K562 (cell line): ENCODE measurements around the gene POC1B. TPM values are rescaled to one million over a fixed set of nuclear protein-coding genes. Genes with fewer than 3 reads are reported as not detected.

Experiments used
- ATAC-seq: fragments of 200-7000 bp; cut with Tn5 transposase; 3 replicates; pipeline ENCODE4 v1.9.1; 2020; ENCODE audit warnings: moderate library complexity
- BruUV-seq: library from RNA; stranded (reverse); fragments of 400-500 nt; replicated peaks from 2 replicates; lab custom pipeline; 2021; lab: Mats Ljungman, UMichigan
- CTCF ChIA-PET: fragments of 300-600 bp; formaldehyde crosslinking; extraction: SDS; loops from one replicate; lab custom pipeline; 2021; ENCODE audit warnings: low intra/inter-chr PET ratio; lab: Yijun Ruan, JAX
- POLR2A ChIA-PET: fragments of 300-600, 350-650 bp; sonication (Branson Sonifier 250); formaldehyde crosslinking; extraction: SDS; loops from one replicate; lab custom pipeline; 2021; ENCODE audit warnings: antibody characterized with exemption, inconsistent platforms; lab: Yijun Ruan, JAX
- DNase-seq, 4 experiments: peaks; one replicate each; pipeline versions ENCODE4 v3.0.0 to v3.0.0-alpha.2; 2011 to 2018; ENCODE audit warnings: low spot score in 3 of 4, mixed read lengths in 3 of 4; ENCODE audit errors: extremely low read depth in 1 of 4
- FAIRE-seq: peaks from 2 replicates; lab custom pipeline; 2011; peaks lifted over from hg19 to GRCh38; lab: Jason Lieb, UNC
- H2AFZ ChIP-seq: 2 replicates; pipeline ENCODE4 v1.6.0; 2011; ENCODE audit warnings: low read depth, low read length, control low read depth, inconsistent platforms
- H3K27ac ChIP-seq: fragments of 200-600 bp; 3 replicates; pipeline ENCODE4 v1.8.0; 2011; ENCODE audit warnings: low read depth, mild to moderate bottlenecking, control low read depth, inconsistent platforms, low read length, moderate library complexity, mixed read lengths; ENCODE audit errors: extremely low read depth
- H3K27me3 ChIP-seq, 2 experiments: fragments of 300-600 bp in 1 of 2; 2 replicates in 1 of 2; 3 replicates in 1 of 2; pipeline versions ENCODE4 v1.6.0 to v1.8.0; 2011; ENCODE audit warnings: inconsistent platforms in 2 of 2, low read length in 2 of 2, mild to moderate bottlenecking in 1 of 2, mixed read lengths in 1 of 2, moderate library complexity in 1 of 2; ENCODE audit not compliant: control insufficient read depth in 2 of 2, insufficient read depth in 2 of 2
- H3K36me3 ChIP-seq: fragments of 300-600 bp; 3 replicates; pipeline ENCODE4 v1.8.0; 2011; ENCODE audit warnings: mild to moderate bottlenecking, low read length, inconsistent platforms; ENCODE audit not compliant: control insufficient read depth, insufficient read depth
- H3K4me1 ChIP-seq, 2 experiments: fragments of 200-600 bp in 1 of 2; replicated peaks in 1 of 2; 2 replicates in 1 of 2; 3 replicates in 1 of 2; pipeline versions ENCODE4 v1.5.1 to v1.8.0; 2011; ENCODE audit warnings: inconsistent platforms in 2 of 2, low read length in 2 of 2, mild to moderate bottlenecking in 1 of 2, mixed read lengths in 1 of 2, moderate library complexity in 1 of 2; ENCODE audit not compliant: control insufficient read depth in 2 of 2, insufficient read depth in 2 of 2
- H3K4me2 ChIP-seq: 2 replicates; pipeline ENCODE4 v1.6.1; 2011; ENCODE audit warnings: low read length, control low read depth, inconsistent platforms, mixed read lengths; ENCODE audit not compliant: insufficient read depth
- H3K4me3 ChIP-seq: fragments of 200-600 bp; sonication (generic), shearing (Covaris generic); 2 replicates; pipeline ENCODE4 v1.5.1; 2016; ENCODE audit warnings: control low read depth, inconsistent platforms
- H3K79me2 ChIP-seq: fragments of 200-600 bp; 3 replicates; pipeline ENCODE4 v1.8.0; 2011; ENCODE audit warnings: low read length, inconsistent platforms; ENCODE audit not compliant: control insufficient read depth, insufficient read depth
- H3K9ac ChIP-seq, 2 experiments: 2 replicates each; pipeline versions ENCODE4 v1.6.0 to v1.6.1; 2011; ENCODE audit warnings: low read depth in 2 of 2, low read length in 2 of 2, control low read depth in 1 of 2, inconsistent platforms in 1 of 2, mild to moderate bottlenecking in 1 of 2, mixed read lengths in 1 of 2; ENCODE audit not compliant: insufficient read depth in 1 of 2
- H3K9me1 ChIP-seq: one replicate; pipeline ENCODE4 v1.6.0; 2011; ENCODE audit warnings: inconsistent platforms, mild to moderate bottlenecking, low read length, moderate library complexity; ENCODE audit not compliant: control insufficient read depth, insufficient read depth
- H3K9me3 ChIP-seq: replicated peaks from 2 replicates; pipeline ENCODE4 v1.5.1; 2011; ENCODE audit warnings: low read depth, low read length, inconsistent platforms; ENCODE audit not compliant: control insufficient read depth, insufficient read depth
- H4K20me1 ChIP-seq: replicated peaks from 2 replicates; pipeline ENCODE4 v1.6.1; 2011; ENCODE audit warnings: low read length, inconsistent platforms, mixed read lengths; ENCODE audit not compliant: control insufficient read depth, insufficient read depth
- CHD1 ChIP-seq: fragments of 200-600 bp; sonication (generic); IDR thresholded peaks from one replicate; pipeline ENCODE4 v1.6.1; 2012; ENCODE audit warnings: mild to moderate bottlenecking, moderate library complexity, low read length, inconsistent platforms
- CXXC5 ChIP-seq: fragments of 250-450 bp; sonication (Bioruptor Pico); IDR thresholded peaks from 2 replicates; pipeline ENCODE4 v1.8.0; 2022; ENCODE audit warnings: inconsistent platforms, mild to moderate bottlenecking, moderate library complexity
- DMBX1 ChIP-seq: fragments of 250-450 bp; sonication (Bioruptor Pico); IDR thresholded peaks from 2 replicates; pipeline ENCODE4 v1.8.0; 2022; ENCODE audit warnings: inconsistent platforms, mild to moderate bottlenecking, moderate library complexity, borderline replicate concordance
- ETS2 ChIP-seq: IDR thresholded peaks from 2 replicates; pipeline ENCODE4 v1.6.1; 2016; ENCODE audit warnings: borderline replicate concordance, missing genetic modification characterization, mild to moderate bottlenecking, moderate library complexity, missing compliant biosample characterization; ENCODE audit not compliant: poor library complexity, severe bottlenecking
- HDAC1 ChIP-seq, 2 experiments: fragments of 450-650 bp; IDR thresholded peaks; 2 replicates each; pipeline ENCODE4 v1.6.1; 2016 to 2017; ENCODE audit warnings: inconsistent platforms in 1 of 2, mild to moderate bottlenecking in 1 of 2, moderate library complexity in 1 of 2
- HIVEP1 ChIP-seq: fragments of 250-450 bp; sonication (Bioruptor Pico); IDR thresholded peaks from 2 replicates; pipeline ENCODE4 v1.4.0; 2020; ENCODE audit warnings: mild to moderate bottlenecking
- KAT2B ChIP-seq: IDR thresholded peaks from one replicate; pipeline ENCODE4 v1.6.1; 2012; ENCODE audit warnings: low read depth, mild to moderate bottlenecking, control low read depth, inconsistent platforms, low read length, moderate library complexity
- KDM1A ChIP-seq, 2 experiments: fragments of 450-650 bp; IDR thresholded peaks; 2 replicates each; pipeline ENCODE4 v1.6.1; 2016; ENCODE audit warnings: mild to moderate bottlenecking in 2 of 2
- MAZ ChIP-seq, 2 experiments: fragments of 450-650 bp in 1 of 2; sonication (generic) in 1 of 2; formaldehyde crosslinking; IDR thresholded peaks in 1 of 2; conservative IDR thresholded peaks in 1 of 2; 2 replicates each; pipeline versions ENCODE4 v1.4.0 to v1.5.0; 2020; ENCODE audit warnings: mild to moderate bottlenecking in 1 of 2, missing genetic modification reagents in 1 of 2
- MCM2 ChIP-seq: fragments of 450-650 bp; IDR thresholded peaks from 2 replicates; pipeline ENCODE4 v1.6.1; 2017; ENCODE audit warnings: low read depth, mild to moderate bottlenecking
- RBM34 ChIP-seq: fragments of 200-400 bp; formaldehyde crosslinking; IDR thresholded peaks from 2 replicates; pipeline ENCODE4 v1.6.1; 2018; ENCODE audit warnings: low read length, borderline replicate concordance; ENCODE audit not compliant: insufficient read depth
- SMAD3 ChIP-seq: fragments of 450-650 bp; formaldehyde crosslinking; conservative IDR thresholded peaks from 2 replicates; pipeline ENCODE4 v1.4.0; 2020; ENCODE audit warnings: mild to moderate bottlenecking
- SNIP1 ChIP-seq: fragments of 450-650 bp; IDR thresholded peaks from 2 replicates; pipeline ENCODE4 v1.7.1; 2017; ENCODE audit warnings: low read depth, mild to moderate bottlenecking
- TCF3 ChIP-seq: sonication (generic); formaldehyde crosslinking; IDR thresholded peaks from 2 replicates; pipeline ENCODE4 v1.4.0; 2020; ENCODE audit warnings: mild to moderate bottlenecking, missing genetic modification reagents
- XRCC4 ChIP-seq: IDR thresholded peaks from one replicate; pipeline ENCODE4 v1.6.1; 2011; ENCODE audit not compliant: insufficient read depth, insufficient read length; ENCODE audit errors: extremely low read depth
- YY1 ChIP-seq, 3 experiments: IDR thresholded peaks; 2 replicates each; pipeline ENCODE4 v1.6.1; 2011; ENCODE audit warnings: low read length in 2 of 3, mild to moderate bottlenecking in 2 of 3, moderate library complexity in 2 of 3, borderline replicate concordance in 1 of 3, control low read depth in 1 of 3, low read depth in 1 of 3; ENCODE audit not compliant: insufficient read depth in 3 of 3, insufficient replicate concordance in 2 of 3, control insufficient read depth in 1 of 3, insufficient read length in 1 of 3; ENCODE audit errors: extremely low read depth in 1 of 3
- ZNF717 ChIP-seq: fragments of 250-450 bp; sonication (Bioruptor Pico); IDR thresholded peaks from 2 replicates; pipeline ENCODE4 v1.5.0; 2021
- WGBS: fragments of 100-300 bp; shearing (Covaris generic); methylation state at CpG from one replicate; pipeline ENCODE4 v1.1.6; 2016; ENCODE audit warnings: low coverage, mixed read lengths; ENCODE audit not compliant: insufficient coverage; ENCODE audit errors: missing lambda C conversion rate; 5-methylcytosine and 5-hydroxymethylcytosine counted together
- in situ Hi-C: fragments of 300-500 bp; cut with MboI; formaldehyde crosslinking; loops from 4 replicates; pipeline ENCODE4 v1.15.0; 2018; ENCODE audit warnings: inconsistent platforms, mixed read lengths
- intact Hi-C: fragments of 100-400 bp; cut with micrococcal nuclease; formaldehyde crosslinking; loops from 2 replicates; pipeline ENCODE4 v1.14.2; 2022
- polyA plus RNA-seq, 8 experiments: library from polyadenylated mRNA; depleted of rRNA in 4 of 8; stranded (reverse) in 5 of 8; unstranded in 3 of 8; fragments of >200 nt; fragmentation: Nextera tagmentation in 2 of 8; fragmentation: Illumina TruSeq in 1 of 8; extraction: Ambion mirVana in 2 of 8; extraction: Trizol in 1 of 8; gene quantifications; 2 replicates each; pipeline versions ENCODE4 v1.2.1 to v1.2.3, GENCODE V29; 2011 to 2014; ENCODE audit warnings: inconsistent platforms in 1 of 8, missing spikeins in 1 of 8
- total RNA-seq, 7 experiments: library from RNA; depleted of rRNA in 6 of 7; stranded (reverse); fragments of >200 nt in 6 of 7; fragmentation: Illumina TruSeq in 2 of 7; extraction: Trizol in 2 of 7; gene quantifications; 2 replicates each; pipeline versions ENCODE4 v1.2.1 to v1.2.3, GENCODE V29; 2011 to 2021; ENCODE audit warnings: low replicate concordance in 1 of 7
- TF ChIP-seq, protein P1 (sequence below): fragments of 250-450 bp; sonication (Bioruptor Pico); IDR thresholded peaks from 2 replicates; pipeline ENCODE4 v1.5.0; 2021
- TF ChIP-seq, protein P2 (sequence below): fragments of 250-450 bp; sonication (Bioruptor Pico); IDR thresholded peaks from 2 replicates; pipeline ENCODE4 v1.8.0; 2021; ENCODE audit warnings: mild to moderate bottlenecking, moderate library complexity

The POC1B gene
- total and polyA plus RNA-seq, 9 of the 15 experiments (the other 6 are each of a cell fraction or from before 2014, with no cell fraction given): 4.5 to 16.1 (median 10.4) TPM

DNA sequence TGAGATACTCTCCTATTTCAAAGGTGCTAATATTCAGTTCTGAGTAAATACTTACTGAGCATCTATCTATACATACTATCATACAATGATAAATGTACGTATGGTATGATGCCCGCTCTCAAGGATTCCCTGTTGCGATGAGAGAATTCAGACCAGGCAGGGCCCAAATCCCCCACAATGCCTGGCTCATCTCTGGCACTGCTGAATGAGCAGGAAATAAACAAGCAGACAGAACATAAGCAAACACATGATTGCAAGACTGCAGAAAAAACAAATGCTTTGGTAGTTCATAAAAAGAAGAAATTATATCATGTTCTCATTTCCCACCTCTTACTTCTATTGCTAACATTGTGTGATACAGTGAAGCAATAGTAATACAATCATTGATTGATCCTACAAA, 96.3 kb downstream of the POC1B start (continued):
- TF ChIP-seq KAT2B (no peak), ZNF717 (CRISPR knock-in tag) (no peak), MCM2 (no peak), ETS2 (tag) (no peak), SNIP1 (no peak), DMBX1 (no peak)

DNA sequence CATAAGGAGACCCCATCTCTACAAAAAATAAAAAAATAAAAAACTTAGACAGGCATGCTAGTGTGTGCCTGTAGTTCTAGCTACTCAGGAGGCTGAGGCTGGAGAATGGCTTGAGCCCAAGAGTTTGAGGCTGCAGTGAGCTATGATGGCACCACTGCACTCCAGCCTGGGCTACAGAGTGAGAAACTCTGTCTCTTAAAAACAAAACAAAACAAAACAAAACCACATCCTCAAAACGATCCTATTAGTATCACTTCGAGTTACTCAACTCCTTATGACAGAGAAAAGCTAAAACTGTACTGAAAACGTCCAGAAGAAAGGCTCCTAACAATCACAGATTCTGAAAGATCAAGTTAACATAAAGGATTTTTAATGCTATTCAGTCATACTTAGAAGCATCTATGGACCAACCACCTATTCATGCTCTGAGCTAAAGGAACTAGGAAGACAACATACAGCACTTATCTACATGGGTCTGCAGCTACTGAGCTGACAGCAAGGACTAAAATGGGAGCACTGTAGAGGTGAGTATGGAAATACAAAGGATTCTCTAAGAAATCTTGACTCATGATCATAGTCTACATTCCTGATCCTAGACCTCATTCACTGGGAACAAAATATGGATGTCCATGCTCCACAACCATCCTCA, 98.2 kb downstream of the POC1B start:
- H3K36me3 ChIP-seq: no peaks in the 10 kb centered on the region
- H3K9me1 ChIP-seq: no peaks in the 10 kb centered on the region
- H3K9me3 ChIP-seq: no peaks in the 10 kb centered on the region
- no peaks in the 10 kb centered on the region for H4K20me1 ChIP-seq
- DNase-seq (no peak), ATAC-seq (no peak), FAIRE-seq (peak; percentile 26)
- no peak overlapping the region for H3K4me3 ChIP-seq
- no peaks in the 10 kb centered on the region for H3K4me1 ChIP-seq
- intact Hi-C loops: no loop called here
- no peak overlapping the region for H3K4me2 ChIP-seq
- ChIA-PET POLR2A (no interaction called here), CTCF (no interaction called here)
- TF ChIP-seq KDM1A (IDR thresholded peaks at IDR 0.05) (no peak), RBM34 (no peak), SMAD3 (CRISPR knock-in tag) (no peak), CXXC5 (CRISPR knock-in tag) (no peak), MCM2 (no peak), CHD1 (no peak), YY1 (IDR thresholded peaks at IDR 0.05; ENCODE audit: borderline replicate concordance in 1 of 3, control insufficient read depth in 1 of 3, extremely low read depth in 1 of 3, insufficient read depth in 3 of 3, insufficient read length in 1 of 3, insufficient replicate concordance in 2 of 3, low read depth in 1 of 3, low read length in 2 of 3) (no peak), TCF3 (CRISPR knock-in tag) (no peak), HDAC1 (IDR thresholded peaks at IDR 0.05) (no peak), MAZ (CRISPR knock-in tag; conservative IDR thresholded peaks at IDR 0.05 in 1 of 2, IDR thresholded peaks at IDR 0.05 in 1 of 2) (no peak), XRCC4 (no peak), HIVEP1 (CRISPR knock-in tag) (no peak)
- TF ChIP-seq, protein P1, sequence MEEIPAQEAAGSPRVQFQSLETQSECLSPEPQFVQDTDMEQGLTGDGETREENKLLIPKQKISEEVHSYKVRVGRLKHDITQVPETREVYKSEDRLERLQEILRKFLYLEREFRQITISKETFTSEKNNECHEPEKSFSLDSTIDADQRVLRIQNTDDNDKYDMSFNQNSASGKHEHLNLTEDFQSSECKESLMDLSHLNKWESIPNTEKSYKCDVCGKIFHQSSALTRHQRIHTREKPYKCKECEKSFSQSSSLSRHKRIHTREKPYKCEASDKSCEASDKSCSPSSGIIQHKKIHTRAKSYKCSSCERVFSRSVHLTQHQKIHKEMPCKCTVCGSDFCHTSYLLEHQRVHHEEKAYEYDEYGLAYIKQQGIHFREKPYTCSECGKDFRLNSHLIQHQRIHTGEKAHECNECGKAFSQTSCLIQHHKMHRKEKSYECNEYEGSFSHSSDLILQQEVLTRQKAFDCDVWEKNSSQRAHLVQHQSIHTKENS (CRISPR knock-in tag): no peak
- TF ChIP-seq, protein P2, sequence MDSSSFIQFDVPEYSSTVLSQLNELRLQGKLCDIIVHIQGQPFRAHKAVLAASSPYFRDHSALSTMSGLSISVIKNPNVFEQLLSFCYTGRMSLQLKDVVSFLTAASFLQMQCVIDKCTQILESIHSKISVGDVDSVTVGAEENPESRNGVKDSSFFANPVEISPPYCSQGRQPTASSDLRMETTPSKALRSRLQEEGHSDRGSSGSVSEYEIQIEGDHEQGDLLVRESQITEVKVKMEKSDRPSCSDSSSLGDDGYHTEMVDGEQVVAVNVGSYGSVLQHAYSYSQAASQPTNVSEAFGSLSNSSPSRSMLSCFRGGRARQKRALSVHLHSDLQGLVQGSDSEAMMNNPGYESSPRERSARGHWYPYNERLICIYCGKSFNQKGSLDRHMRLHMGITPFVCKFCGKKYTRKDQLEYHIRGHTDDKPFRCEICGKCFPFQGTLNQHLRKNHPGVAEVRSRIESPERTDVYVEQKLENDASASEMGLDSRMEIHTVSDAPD: no peak
- H2AFZ ChIP-seq: no peak overlapping the region
- H3K9ac ChIP-seq: no peak overlapping the region
- 0% methylated on average over 3 of the region's 3 CpGs for WGBS
- in situ Hi-C loops: no loop called here
- H3K79me2 ChIP-seq: no peaks in the 10 kb centered on the region
- no peak overlapping the region for H3K27ac ChIP-seq
- no TSS peak for BruUV-seq
- no peaks in the 10 kb centered on the region; a peak in 1 of 5 replicates for H3K27me3 ChIP-seq
